B cell (primary cell): ENCODE results near the gene S100PBP. TPM values are rescaled to one million over a fixed set of nuclear protein-coding genes. Genes with fewer than 3 reads are reported as not detected.

Source experiments
- ATAC-seq: fragments of 200-7000 bp; cut with Tn5 transposase; one replicate; pipeline ENCODE4 v1.10.0; 2021; ENCODE audit warnings: low read depth, mild to moderate bottlenecking, moderate number of reproducible peaks, moderate library complexity
- CTCF ChIA-PET: fragments of 350-600 bp; sonication (Branson Sonifier 250); formaldehyde crosslinking; loops from one replicate; lab custom pipeline; 2021; ENCODE audit warnings: antibody characterized with exemption, inconsistent platforms; lab: Charles Lee
- POLR2A ChIA-PET: fragments of 350-600 bp; sonication (Branson Sonifier 250); formaldehyde crosslinking; loops from one replicate; lab custom pipeline; 2021; ENCODE audit warnings: antibody characterized with exemption; lab: Charles Lee
- DNase-seq: peaks from one replicate; pipeline ENCODE4 v3.0.0; 2013
- H2AFZ ChIP-seq: 2 replicates; pipeline ENCODE4 v1.6.1; 2012; ENCODE audit warnings: mild to moderate bottlenecking, low read depth, low read length; ENCODE audit not compliant: insufficient read depth, poor library complexity, severe bottlenecking
- H3K27ac ChIP-seq, 2 donors: 1 replicate in 1 of 2; 2 replicates in 1 of 2; pipeline ENCODE4 v1.5.1; 2012 to 2013; ENCODE audit warnings: low read length in 2 of 2, mild to moderate bottlenecking in 2 of 2, moderate library complexity in 1 of 2
- H3K27me3 ChIP-seq, 4 experiments: fragments of 200-600 bp in 1 of 4; sonication (generic) in 1 of 4; replicated peaks in 1 of 4; 1 replicate in 2 of 4; 2 replicates in 2 of 4; pipeline versions ENCODE4 v1.6.1 to v1.7.0; 2013 to 2016; ENCODE audit warnings: low read length in 3 of 4, mild to moderate bottlenecking in 2 of 4, mixed read lengths in 1 of 4, moderate library complexity in 1 of 4; ENCODE audit not compliant: insufficient read depth in 4 of 4, control insufficient read depth in 3 of 4; ENCODE audit errors: control extremely low read depth in 1 of 4
- H3K36me3 ChIP-seq, 2 experiments: replicated peaks in 1 of 2; 1 replicate in 1 of 2; 2 replicates in 1 of 2; pipeline versions ENCODE4 v1.6.1 to v1.7.1; 2013; ENCODE audit warnings: low read length in 1 of 2; ENCODE audit not compliant: insufficient read depth in 2 of 2, control insufficient read depth in 1 of 2; ENCODE audit errors: control extremely low read depth in 1 of 2, extremely low read depth in 1 of 2
- H3K4me1 ChIP-seq, 2 donors: fragments of 200-600 bp in 1 of 2; sonication (generic) in 1 of 2; 1 replicate in 1 of 2; 2 replicates in 1 of 2; pipeline versions ENCODE4 v1.5.1 to v1.6.1; 2013 to 2017; ENCODE audit warnings: low read length in 2 of 2; ENCODE audit not compliant: control insufficient read depth in 2 of 2, insufficient read depth in 2 of 2
- H3K4me2 ChIP-seq: replicated peaks from 2 replicates; pipeline ENCODE3; 2012; ENCODE audit warnings: mild to moderate bottlenecking, low read depth, low read length; ENCODE audit not compliant: poor library complexity, severe bottlenecking
- H3K4me3 ChIP-seq, 5 experiments: fragments of 200-600 bp in 1 of 5; sonication (generic) in 1 of 5; 1 replicate in 3 of 5; 2 replicates in 2 of 5; pipeline versions ENCODE4 v1.5.1 to v1.7.0; 2011 to 2016; ENCODE audit warnings: low read length in 4 of 5, mild to moderate bottlenecking in 4 of 5, low read depth in 2 of 5, control low read depth in 1 of 5, moderate library complexity in 1 of 5; ENCODE audit not compliant: insufficient read depth in 1 of 5; ENCODE audit errors: control extremely low read depth in 1 of 5, extremely low read depth in 1 of 5
- H3K79me2 ChIP-seq: fragments of 200-600 bp; sonication (generic); one replicate; pipeline ENCODE4 v1.6.0; 2016; ENCODE audit warnings: low read length; ENCODE audit not compliant: control insufficient read depth, insufficient read depth
- H3K9ac ChIP-seq: fragments of 200-600 bp; sonication (generic); 2 replicates; pipeline ENCODE4 v1.6.1; 2017; ENCODE audit warnings: mild to moderate bottlenecking, low read length, moderate library complexity
- H3K9me3 ChIP-seq, 3 donors: one replicate each; pipeline versions ENCODE4 v1.6.1 to v1.7.1; 2013; ENCODE audit warnings: low read length in 2 of 3; ENCODE audit not compliant: control insufficient read depth in 2 of 3, insufficient read depth in 1 of 3; ENCODE audit errors: control extremely low read depth in 1 of 3
- H4K20me1 ChIP-seq: 2 replicates; pipeline ENCODE4 v1.6.0; 2012; ENCODE audit warnings: mild to moderate bottlenecking, low read length; ENCODE audit not compliant: insufficient read depth, control insufficient read depth, poor library complexity, severe bottlenecking
- H3K27ac Mint-ChIP-seq: one replicate; pipeline ENCODE4 v1.8.0; 2021; ENCODE audit warnings: mixed read lengths
- H3K27me3 Mint-ChIP-seq: one replicate; pipeline ENCODE4 v1.8.0; 2021; ENCODE audit warnings: mixed read lengths
- H3K4me1 Mint-ChIP-seq: one replicate; pipeline ENCODE4 v1.8.0; 2021; ENCODE audit warnings: mixed read lengths
- H3K4me3 Mint-ChIP-seq: one replicate; pipeline ENCODE4 v1.8.0; 2021; ENCODE audit warnings: mixed read lengths
- H3K9me3 Mint-ChIP-seq: one replicate; pipeline ENCODE4 v1.8.0; 2022; ENCODE audit warnings: mixed read lengths; ENCODE audit not compliant: insufficient read depth
- EZH2 ChIP-seq: IDR thresholded peaks from 2 replicates; pipeline ENCODE4 v1.6.1; 2012; ENCODE audit warnings: borderline replicate concordance, low read depth, mild to moderate bottlenecking, moderate library complexity, low read length; ENCODE audit not compliant: insufficient read depth, poor library complexity, severe bottlenecking
- WGBS: methylation state at CpG from one replicate; pipeline ENCODE4 v1.1.5; 2013; ENCODE audit warnings: missing lambda C conversion rate; ENCODE audit not compliant: insufficient coverage; 5-methylcytosine and 5-hydroxymethylcytosine counted together
- intact Hi-C: fragments of 100-400 bp; cut with micrococcal nuclease; formaldehyde crosslinking; loops from one replicate; pipeline ENCODE4 v1.10.0; 2022
- polyA plus RNA-seq: library from polyadenylated mRNA; depleted of rRNA; stranded (reverse); fragments of >200 nt; gene quantifications from 2 replicates; pipeline ENCODE4 v1.2.3, GENCODE V29; 2012
- total RNA-seq, 2 donors: library from RNA; stranded (reverse); fragments of 120-200 nt in 1 of 2; gene quantifications; 1 replicate in 1 of 2; 2 replicates in 1 of 2; pipeline versions ENCODE4 v1.2.3 to v1.2.4, GENCODE V29; 2013 to 2022
- TF ChIP-seq, protein P1 (sequence below): fragments of 200-600 bp; IDR thresholded peaks from one replicate; pipeline ENCODE4 v1.8.0; 2022; ENCODE audit warnings: antibody characterized with exemption, mild to moderate bottlenecking

S100PBP gene
- total and polyA plus RNA-seq, 2 donors (not counting 1 experiment from before 2014, with no cell fraction given) = 32.5 to 94.1 TPM

DNA sequence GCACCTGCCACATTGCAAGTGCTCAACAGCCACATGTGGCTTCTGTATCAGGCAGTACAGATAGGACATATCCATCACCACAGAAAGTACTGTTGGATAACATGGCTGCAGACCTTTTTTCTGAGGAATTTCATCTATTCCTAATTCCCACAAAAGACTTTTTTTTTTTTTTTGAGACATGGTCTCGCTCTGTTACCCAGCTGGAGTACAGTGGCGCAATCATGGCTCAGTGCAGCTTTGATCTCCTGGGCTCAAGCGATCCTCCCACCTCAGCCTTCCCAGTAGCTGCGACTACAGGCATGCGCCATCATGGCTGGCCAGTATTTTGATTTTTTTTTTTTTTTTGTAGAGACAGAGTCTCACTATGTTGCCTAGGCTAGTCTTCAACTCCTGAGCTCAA, 33.6 kb upstream of the S100PBP start:
- H3K9me3 ChIP-seq = no peaks in the 10 kb centered on the region
- H3K4me1 ChIP-seq = no peaks in the 10 kb centered on the region
- Mint-ChIP-seq H3K27ac (no peak overlapping the region), H3K27me3 (no peaks in the 10 kb centered on the region), H3K9me3 (no peaks in the 10 kb centered on the region), H3K4me1 (no peaks in the 10 kb centered on the region), H3K4me3 (no peak overlapping the region)
- H2AFZ ChIP-seq = no peak overlapping the region
- intact Hi-C loops = no loop called here
- H3K36me3 ChIP-seq = peaks cover 4 to 64% of the 10 kb centered on the region in 2 experiments
- no peak overlapping the region for H3K4me3 ChIP-seq
- TF ChIP-seq EZH2 = no peak
- TF ChIP-seq, protein P1, sequence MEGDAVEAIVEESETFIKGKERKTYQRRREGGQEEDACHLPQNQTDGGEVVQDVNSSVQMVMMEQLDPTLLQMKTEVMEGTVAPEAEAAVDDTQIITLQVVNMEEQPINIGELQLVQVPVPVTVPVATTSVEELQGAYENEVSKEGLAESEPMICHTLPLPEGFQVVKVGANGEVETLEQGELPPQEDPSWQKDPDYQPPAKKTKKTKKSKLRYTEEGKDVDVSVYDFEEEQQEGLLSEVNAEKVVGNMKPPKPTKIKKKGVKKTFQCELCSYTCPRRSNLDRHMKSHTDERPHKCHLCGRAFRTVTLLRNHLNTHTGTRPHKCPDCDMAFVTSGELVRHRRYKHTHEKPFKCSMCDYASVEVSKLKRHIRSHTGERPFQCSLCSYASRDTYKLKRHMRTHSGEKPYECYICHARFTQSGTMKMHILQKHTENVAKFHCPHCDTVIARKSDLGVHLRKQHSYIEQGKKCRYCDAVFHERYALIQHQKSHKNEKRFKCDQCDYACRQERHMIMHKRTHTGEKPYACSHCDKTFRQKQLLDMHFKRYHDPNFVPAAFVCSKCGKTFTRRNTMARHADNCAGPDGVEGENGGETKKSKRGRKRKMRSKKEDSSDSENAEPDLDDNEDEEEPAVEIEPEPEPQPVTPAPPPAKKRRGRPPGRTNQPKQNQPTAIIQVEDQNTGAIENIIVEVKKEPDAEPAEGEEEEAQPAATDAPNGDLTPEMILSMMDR = no peak
- no peak overlapping the region for H3K4me2 ChIP-seq
- 92% methylated on average over 2 of the region's 5 CpGs for WGBS
- H3K27me3 ChIP-seq = no peaks in the 10 kb centered on the region
- DNase-seq = no peak
- H3K9ac ChIP-seq = no peak overlapping the region
- ChIA-PET POLR2A (interaction anchor here (0.6 kb wide), 1 partner anchor 40 kb away, joined by 3 read pairs; no protein-coding TSS in a partner anchor), CTCF (interaction anchor here (0.6 to 1.0 kb wide), 3 partner anchors 9 to 89 kb away, joined by 3 read pairs; no protein-coding TSS in a partner anchor)
- no peak overlapping the region for H3K27ac ChIP-seq
- H3K79me2 ChIP-seq = peaks cover 3% of the 10 kb centered on the region
- H4K20me1 ChIP-seq = no peaks in the 10 kb centered on the region
- no peak for ATAC-seq

DNA sequence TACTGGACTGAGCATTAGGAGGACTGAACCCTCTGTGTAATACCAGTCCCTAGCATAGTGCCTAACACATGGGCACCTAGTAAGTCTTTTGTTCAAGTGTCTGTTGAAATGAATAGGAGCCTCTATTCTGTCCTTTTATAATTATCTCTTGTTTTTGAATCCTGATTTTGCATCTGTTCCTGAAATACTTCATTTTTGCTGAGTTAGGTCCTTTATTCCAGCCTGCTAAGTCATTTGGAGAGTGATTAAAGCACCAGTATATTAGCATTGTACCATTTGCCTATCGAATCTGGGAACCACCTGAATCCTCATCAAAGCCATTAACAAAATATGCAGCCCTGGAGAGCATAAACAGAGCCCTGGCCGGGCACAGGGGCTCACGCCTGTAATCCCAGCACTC, 32.6 kb upstream of the S100PBP start:
- Histone ChIP-seq H3K79me2 (peaks cover 3% of the 10 kb centered on the region), H3K4me1 (no peaks in the 10 kb centered on the region), H3K9me3 (no peaks in the 10 kb centered on the region), H3K9ac (no peak overlapping the region), H3K36me3 (peaks cover 7 to 60% of the 10 kb centered on the region in 2 experiments), H2AFZ (no peak overlapping the region), H4K20me1 (no peaks in the 10 kb centered on the region), H3K4me3 (no peak overlapping the region), H3K4me2 (no peak overlapping the region), H3K27me3 (no peaks in the 10 kb centered on the region), H3K27ac (no peak overlapping the region)
- DNase-seq (no peak), ATAC-seq (no peak)
- CTCF ChIA-PET = interaction anchor here (0.6 to 1.0 kb wide), 2 partner anchors 89 to 121 kb away, joined by 3 to 4 read pairs; no protein-coding TSS in a partner anchor
- intact Hi-C loops = no loop called here
- POLR2A ChIA-PET = no interaction called here
- Mint-ChIP-seq H3K27me3 (no peaks in the 10 kb centered on the region), H3K27ac (no peak overlapping the region), H3K9me3 (no peaks in the 10 kb centered on the region), H3K4me3 (no peak overlapping the region), H3K4me1 (no peaks in the 10 kb centered on the region)
- TF ChIP-seq, protein P1 = no peak
- TF ChIP-seq EZH2 = no peak
- WGBS = 100% methylated on average over 3 of the region's 3 CpGs
